WTC11 (cell line): ENCODE results near the gene RHOXF2B. TPM values are rescaled to one million over a fixed set of nuclear protein-coding genes. Genes with fewer than 3 reads are reported as not detected.
"Not testable (repeated sequence)": the region's sequence is repeated elsewhere in the genome, so short reads cannot be mapped to it uniquely, and the experiment has no call there.

Source experiments
- ATAC-seq: fragments of 200-7000 bp; cut with Tn5 transposase; 2 replicates; pipeline ENCODE4 v1.10.0; 2021; ENCODE audit warnings: mild to moderate bottlenecking, moderate library complexity
- CTCF ChIA-PET: fragments of 300-600 bp; sonication (Branson Sonifier 250); formaldehyde crosslinking; loops from one replicate; lab custom pipeline; 2021; ENCODE audit warnings: antibody characterized with exemption; lab: Charles Lee
- POLR2A ChIA-PET: fragments of 350-600 bp; sonication (Branson Sonifier 250); formaldehyde crosslinking; loops from one replicate; lab custom pipeline; 2021; ENCODE audit warnings: antibody characterized with exemption; lab: Charles Lee
- DNase-seq: peaks from one replicate; pipeline ENCODE4 v3.0.0; 2021; ENCODE audit warnings: low spot score
- H3K27ac Mint-ChIP-seq: 2 replicates; pipeline ENCODE4 v1.8.0; 2021; ENCODE audit warnings: mixed read lengths
- H3K27me3 Mint-ChIP-seq: 2 replicates; pipeline ENCODE4 v1.8.0; 2021; ENCODE audit warnings: low read depth, mild to moderate bottlenecking, moderate library complexity, mixed read lengths
- H3K36me3 Mint-ChIP-seq: 2 replicates; pipeline ENCODE4 v1.8.0; 2021; ENCODE audit warnings: mixed read lengths
- H3K4me1 Mint-ChIP-seq: 2 replicates; pipeline ENCODE4 v1.8.0; 2022; ENCODE audit warnings: mixed read lengths
- H3K4me3 Mint-ChIP-seq: 2 replicates; pipeline ENCODE4 v1.8.0; 2021; ENCODE audit warnings: mild to moderate bottlenecking, moderate library complexity, mixed read lengths
- H3K9me3 Mint-ChIP-seq: 2 replicates; pipeline ENCODE4 v1.8.0; 2021; ENCODE audit warnings: mixed read lengths
- CBFB ChIP-seq: sonication (generic); formaldehyde crosslinking; IDR thresholded peaks from 2 replicates; pipeline ENCODE4 v1.8.1; 2022; ENCODE audit warnings: mild to moderate bottlenecking, low read depth, missing genetic modification reagents
- CREB1 ChIP-seq: sonication (generic); formaldehyde crosslinking; IDR thresholded peaks from 2 replicates; pipeline ENCODE4 v1.8.0; 2023; ENCODE audit warnings: mild to moderate bottlenecking, missing genetic modification reagents
- FOXJ3 ChIP-seq: sonication (generic); formaldehyde crosslinking; IDR thresholded peaks from 2 replicates; pipeline ENCODE4 v1.9.0; 2021; ENCODE audit warnings: missing genetic modification reagents, mild to moderate bottlenecking, borderline replicate concordance
- FOXK1 ChIP-seq: sonication (generic); formaldehyde crosslinking; IDR thresholded peaks from 2 replicates; pipeline ENCODE4 v1.8.0; 2022; ENCODE audit warnings: mild to moderate bottlenecking, moderate library complexity, missing genetic modification reagents
- FOXP4 ChIP-seq: sonication (generic); formaldehyde crosslinking; IDR thresholded peaks from 2 replicates; pipeline ENCODE4 v1.8.0; 2022; ENCODE audit warnings: mild to moderate bottlenecking, missing genetic modification reagents
- JAZF1 ChIP-seq: fragments of 250-450 bp; sonication (Bioruptor Pico); IDR thresholded peaks from 2 replicates; pipeline ENCODE4 v1.9.0; 2021; ENCODE audit warnings: moderate library complexity, mild to moderate bottlenecking, inconsistent platforms
- NFATC4 ChIP-seq: fragments of 250-450 bp; sonication (Bioruptor Pico); IDR thresholded peaks from 2 replicates; pipeline ENCODE4 v1.9.0; 2021; ENCODE audit warnings: mild to moderate bottlenecking
- NFE2L1 ChIP-seq: sonication (generic); formaldehyde crosslinking; IDR thresholded peaks from 2 replicates; pipeline ENCODE4 v1.8.1; 2023; ENCODE audit warnings: missing genetic modification reagents
- NR1H2 ChIP-seq: sonication (generic); formaldehyde crosslinking; IDR thresholded peaks from 2 replicates; pipeline ENCODE4 v1.9.0; 2021; ENCODE audit warnings: mild to moderate bottlenecking, moderate library complexity, missing genetic modification reagents
- NR3C1 ChIP-seq: sonication (generic); formaldehyde crosslinking; conservative IDR thresholded peaks from 2 replicates; pipeline ENCODE4 v1.8.1; 2023; ENCODE audit warnings: low read depth, mild to moderate bottlenecking, missing genetic modification reagents
- PRRX2 ChIP-seq: fragments of 250-450 bp; sonication (Bioruptor Pico); IDR thresholded peaks from 2 replicates; pipeline ENCODE4 v1.8.0; 2021; ENCODE audit warnings: mild to moderate bottlenecking
- RELA ChIP-seq: sonication (generic); formaldehyde crosslinking; IDR thresholded peaks from 2 replicates; pipeline ENCODE4 v1.8.1; 2022; ENCODE audit warnings: missing genetic modification reagents, mild to moderate bottlenecking, borderline replicate concordance
- SMAD3 ChIP-seq: sonication (generic); formaldehyde crosslinking; IDR thresholded peaks from 2 replicates; pipeline ENCODE4 v1.8.0; 2022; ENCODE audit warnings: missing genetic modification reagents, mild to moderate bottlenecking, borderline replicate concordance
- TCF7 ChIP-seq: sonication (generic); formaldehyde crosslinking; IDR thresholded peaks from 2 replicates; pipeline ENCODE4 v1.8.0; 2022; ENCODE audit warnings: mild to moderate bottlenecking, low read depth, missing genetic modification reagents, moderate library complexity
- ZBTB21 ChIP-seq: sonication (generic); formaldehyde crosslinking; IDR thresholded peaks from 2 replicates; pipeline ENCODE4 v1.8.1; 2023; ENCODE audit warnings: mild to moderate bottlenecking, missing genetic modification reagents, borderline replicate concordance
- ZNF219 ChIP-seq: sonication (generic); formaldehyde crosslinking; IDR thresholded peaks from 2 replicates; pipeline ENCODE4 v1.8.0; 2023; ENCODE audit warnings: missing genetic modification reagents, mild to moderate bottlenecking, borderline replicate concordance
- ZNF396 ChIP-seq: fragments of 250-450 bp; sonication (Bioruptor Pico); IDR thresholded peaks from 2 replicates; pipeline ENCODE4 v1.8.0; 2021; ENCODE audit warnings: mild to moderate bottlenecking, moderate library complexity, borderline replicate concordance
- total RNA-seq: library from RNA; stranded (reverse); gene quantifications from 3 replicates; pipeline ENCODE4 v1.2.3, GENCODE V29; 2021
- TF ChIP-seq, protein P1 (sequence below): sonication (generic); formaldehyde crosslinking; IDR thresholded peaks from 2 replicates; pipeline ENCODE4 v1.8.0; 2023; ENCODE audit warnings: missing genetic modification reagents, mild to moderate bottlenecking, borderline replicate concordance
- TF ChIP-seq, protein P2 (sequence below): sonication (generic); formaldehyde crosslinking; IDR thresholded peaks from 2 replicates; pipeline ENCODE4 v1.8.1; 2023; ENCODE audit warnings: mild to moderate bottlenecking, missing genetic modification reagents

RHOXF2B gene
- total RNA-seq, 1 experiment from 2014 or later: not detected

DNA sequence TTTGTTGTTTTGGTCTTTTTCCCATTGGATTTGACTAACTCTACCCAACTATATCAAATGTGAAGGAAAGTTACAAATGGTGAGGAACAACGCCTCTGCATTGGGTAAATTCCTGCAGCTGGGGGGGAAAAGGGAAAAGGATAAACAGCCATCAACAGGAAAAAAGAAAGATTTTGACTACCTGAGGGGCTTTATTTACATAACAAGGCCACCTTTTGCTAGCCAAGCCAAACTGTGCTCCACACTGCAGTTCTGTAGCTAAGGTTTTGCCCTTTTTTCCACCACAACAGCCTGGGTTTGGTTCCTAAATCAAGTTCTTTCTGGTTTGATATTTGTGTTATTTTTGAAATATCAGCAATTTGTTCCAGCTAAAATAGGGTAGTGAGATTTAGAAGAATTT is 40.8 kb downstream of the RHOXF2B start:
- H3K4me3 Mint-ChIP-seq: peak overlapping the region; percentile 50
- POLR2A ChIA-PET: interaction anchor here (0.7 kb wide), 1 partner anchor 251 kb away, joined by 3 read pairs; no protein-coding TSS in a partner anchor
- TF ChIP-seq SMAD3 (CRISPR knock-in tag): no peak
- no peak for TF ChIP-seq PRRX2
- TF ChIP-seq NR3C1 (CRISPR knock-in tag): no peak
- TF ChIP-seq JAZF1 (CRISPR knock-in tag): no peak
- TF ChIP-seq CBFB (CRISPR knock-in tag): no peak
- peak; percentile 70; the same call in 1 of the 2 replicates for TF ChIP-seq FOXP4 (CRISPR knock-in tag)
- no peak for TF ChIP-seq TCF7 (CRISPR knock-in tag)
- no peak for TF ChIP-seq NFE2L1
- no peak for TF ChIP-seq ZNF219
- TF ChIP-seq, protein P1, sequence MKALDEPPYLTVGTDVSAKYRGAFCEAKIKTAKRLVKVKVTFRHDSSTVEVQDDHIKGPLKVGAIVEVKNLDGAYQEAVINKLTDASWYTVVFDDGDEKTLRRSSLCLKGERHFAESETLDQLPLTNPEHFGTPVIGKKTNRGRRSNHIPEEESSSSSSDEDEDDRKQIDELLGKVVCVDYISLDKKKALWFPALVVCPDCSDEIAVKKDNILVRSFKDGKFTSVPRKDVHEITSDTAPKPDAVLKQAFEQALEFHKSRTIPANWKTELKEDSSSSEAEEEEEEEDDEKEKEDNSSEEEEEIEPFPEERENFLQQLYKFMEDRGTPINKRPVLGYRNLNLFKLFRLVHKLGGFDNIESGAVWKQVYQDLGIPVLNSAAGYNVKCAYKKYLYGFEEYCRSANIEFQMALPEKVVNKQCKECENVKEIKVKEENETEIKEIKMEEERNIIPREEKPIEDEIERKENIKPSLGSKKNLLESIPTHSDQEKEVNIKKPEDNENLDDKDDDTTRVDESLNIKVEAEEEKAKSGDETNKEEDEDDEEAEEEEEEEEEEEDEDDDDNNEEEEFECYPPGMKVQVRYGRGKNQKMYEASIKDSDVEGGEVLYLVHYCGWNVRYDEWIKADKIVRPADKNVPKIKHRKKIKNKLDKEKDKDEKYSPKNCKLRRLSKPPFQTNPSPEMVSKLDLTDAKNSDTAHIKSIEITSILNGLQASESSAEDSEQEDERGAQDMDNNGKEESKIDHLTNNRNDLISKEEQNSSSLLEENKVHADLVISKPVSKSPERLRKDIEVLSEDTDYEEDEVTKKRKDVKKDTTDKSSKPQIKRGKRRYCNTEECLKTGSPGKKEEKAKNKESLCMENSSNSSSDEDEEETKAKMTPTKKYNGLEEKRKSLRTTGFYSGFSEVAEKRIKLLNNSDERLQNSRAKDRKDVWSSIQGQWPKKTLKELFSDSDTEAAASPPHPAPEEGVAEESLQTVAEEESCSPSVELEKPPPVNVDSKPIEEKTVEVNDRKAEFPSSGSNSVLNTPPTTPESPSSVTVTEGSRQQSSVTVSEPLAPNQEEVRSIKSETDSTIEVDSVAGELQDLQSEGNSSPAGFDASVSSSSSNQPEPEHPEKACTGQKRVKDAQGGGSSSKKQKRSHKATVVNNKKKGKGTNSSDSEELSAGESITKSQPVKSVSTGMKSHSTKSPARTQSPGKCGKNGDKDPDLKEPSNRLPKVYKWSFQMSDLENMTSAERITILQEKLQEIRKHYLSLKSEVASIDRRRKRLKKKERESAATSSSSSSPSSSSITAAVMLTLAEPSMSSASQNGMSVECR (CRISPR knock-in tag): no peak
- TF ChIP-seq FOXK1: peak; percentile 42; the same call in 1 of the 2 replicates
- TF ChIP-seq RELA (CRISPR knock-in tag): no peak
- no peak for TF ChIP-seq NR1H2 (CRISPR knock-in tag)
- no peak for TF ChIP-seq ZNF396 (CRISPR knock-in tag)
- DNase-seq: no peak
- CTCF ChIA-PET: interaction anchor here (1.0 to 2.0 kb wide), 6 partner anchors 46 to 192 kb away, joined by 3 to 8 read pairs (median 4); no protein-coding TSS in a partner anchor
- H3K4me1 Mint-ChIP-seq: peaks cover 35% of the 10 kb centered on the region
- H3K27me3 Mint-ChIP-seq: peaks cover 32% of the 10 kb centered on the region
- no peaks in the 10 kb centered on the region for H3K9me3 Mint-ChIP-seq
- H3K36me3 Mint-ChIP-seq: peaks cover 3% of the 10 kb centered on the region; the same call in 1 of the 2 replicates
- peak; percentile 82 for ATAC-seq
- peak overlapping the region; percentile 99 for H3K27ac Mint-ChIP-seq

DNA sequence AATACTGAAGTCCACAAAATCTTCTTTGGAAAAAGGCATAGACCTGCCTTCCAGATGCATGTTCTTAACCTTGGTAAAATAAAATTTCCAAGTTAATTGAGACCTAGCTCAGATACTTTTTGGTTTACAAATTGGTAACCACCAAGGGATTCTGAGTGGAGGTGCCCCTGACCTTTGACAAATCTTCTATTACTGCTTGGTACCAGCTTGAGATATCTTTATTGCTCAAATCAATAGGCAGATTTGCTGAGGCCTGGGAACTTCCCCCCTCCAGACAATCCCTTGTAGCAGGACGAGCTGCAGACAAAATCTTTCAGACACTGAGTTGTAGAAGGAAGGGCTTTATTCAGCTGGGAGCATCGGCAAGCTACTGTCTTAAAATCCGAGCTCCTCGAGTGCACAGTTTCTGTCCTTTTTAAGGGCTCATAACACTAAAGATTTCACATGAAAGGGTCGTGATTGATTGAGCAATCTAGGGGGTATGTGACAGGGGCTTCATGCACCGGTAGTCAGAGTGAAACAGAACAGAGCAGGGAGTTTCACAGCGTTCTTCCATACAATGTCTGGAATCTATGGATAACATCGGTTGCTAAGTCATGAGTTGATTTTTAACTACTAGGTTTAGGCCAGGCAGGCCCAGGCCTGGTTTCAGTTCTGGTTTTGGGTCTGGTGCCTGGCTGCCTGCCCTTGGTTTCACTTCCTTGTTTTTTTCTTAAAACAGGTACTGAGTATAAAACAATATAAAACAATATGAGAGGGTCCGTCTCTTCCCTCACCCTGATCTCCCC is 41.8 kb downstream of the RHOXF2B start:
- POLR2A ChIA-PET: interaction anchor here (0.6 to 0.7 kb wide), 2 partner anchors 164 to 252 kb away, joined by 3 read pairs; no protein-coding TSS in a partner anchor
- peak overlapping the region; percentile 99 for H3K27ac Mint-ChIP-seq
- not testable (repeated sequence) for ATAC-seq, H3K9me3 Mint-ChIP-seq, H3K36me3 Mint-ChIP-seq, DNase-seq, H3K4me3 Mint-ChIP-seq
- CTCF ChIA-PET: interaction anchor here (0.6 to 2.0 kb wide), 4 partner anchors 8 to 178 kb away, joined by 3 to 8 read pairs (median 4); no protein-coding TSS in a partner anchor
- peaks cover 35% of the 10 kb centered on the region for H3K4me1 Mint-ChIP-seq
- H3K27me3 Mint-ChIP-seq: peaks cover 32% of the 10 kb centered on the region

- POLR2A ChIA-PET: no interaction called here
- Mint-ChIP-seq H3K9me3 (peaks cover 8% of the 10 kb centered on the region), H3K4me3 (no peak overlapping the region), H3K27me3 (peaks cover 20% of the 10 kb centered on the region), H3K36me3 (no peaks in the 10 kb centered on the region; the same call in 1 of the 2 replicates), H3K4me1 (peaks cover 4% of the 10 kb centered on the region), H3K27ac (no peak overlapping the region)
- peak; percentile 50; the same call in 1 of the 2 replicates for ATAC-seq
- CTCF ChIA-PET: no interaction called here
- TF ChIP-seq NFATC4 (CRISPR knock-in tag): no peak
- no peak for TF ChIP-seq JAZF1 (CRISPR knock-in tag)
- no peak for TF ChIP-seq ZBTB21 (CRISPR knock-in tag)
- TF ChIP-seq FOXJ3: no peak
- TF ChIP-seq CREB1 (CRISPR knock-in tag): no peak
- TF ChIP-seq, protein P2, sequence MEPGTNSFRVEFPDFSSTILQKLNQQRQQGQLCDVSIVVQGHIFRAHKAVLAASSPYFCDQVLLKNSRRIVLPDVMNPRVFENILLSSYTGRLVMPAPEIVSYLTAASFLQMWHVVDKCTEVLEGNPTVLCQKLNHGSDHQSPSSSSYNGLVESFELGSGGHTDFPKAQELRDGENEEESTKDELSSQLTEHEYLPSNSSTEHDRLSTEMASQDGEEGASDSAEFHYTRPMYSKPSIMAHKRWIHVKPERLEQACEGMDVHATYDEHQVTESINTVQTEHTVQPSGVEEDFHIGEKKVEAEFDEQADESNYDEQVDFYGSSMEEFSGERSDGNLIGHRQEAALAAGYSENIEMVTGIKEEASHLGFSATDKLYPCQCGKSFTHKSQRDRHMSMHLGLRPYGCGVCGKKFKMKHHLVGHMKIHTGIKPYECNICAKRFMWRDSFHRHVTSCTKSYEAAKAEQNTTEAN (CRISPR knock-in tag): no peak
- no peak for DNase-seq
Observed at GRCh38 chrX:120029354-120029753, 48.1 kb downstream of the RHOXF2B start.
